Stimulated activated CD8-positive, alpha-beta memory T cell treated with anti-CD3 and anti-CD28 coated beads, Interleukin-15, amount 100 ng/mL, for 48 hours (primary cell): ENCODE data around the gene COPA.

Experiments used
- DNase-seq, 2 donors: peaks; one replicate each; pipeline ENCODE4 v3.0.0-alpha.2; 2020; ENCODE audit warnings: low read depth in 2 of 2

Gene COPA

DNA sequence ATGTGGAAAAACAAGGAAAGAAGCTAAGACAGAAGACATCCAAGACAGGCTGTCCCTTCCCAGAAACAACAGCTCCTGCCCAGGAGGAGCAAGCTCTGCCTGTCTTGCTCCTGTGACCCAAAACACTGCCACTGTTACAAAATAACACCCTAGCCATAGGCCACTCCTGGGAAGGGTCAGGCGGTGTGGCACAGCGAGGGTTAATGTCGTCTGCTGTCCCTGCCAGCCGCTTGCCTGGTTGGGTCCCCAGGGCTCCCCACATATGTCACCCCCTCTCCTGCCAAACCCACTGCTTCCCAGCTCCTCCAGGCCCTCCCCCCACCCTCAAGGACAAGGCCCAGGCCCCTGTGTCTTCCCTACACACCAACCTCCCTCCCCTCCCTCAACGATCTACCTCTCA lies 20.0 kb upstream of the COPA start:
- DNase-seq, result no peak

DNA sequence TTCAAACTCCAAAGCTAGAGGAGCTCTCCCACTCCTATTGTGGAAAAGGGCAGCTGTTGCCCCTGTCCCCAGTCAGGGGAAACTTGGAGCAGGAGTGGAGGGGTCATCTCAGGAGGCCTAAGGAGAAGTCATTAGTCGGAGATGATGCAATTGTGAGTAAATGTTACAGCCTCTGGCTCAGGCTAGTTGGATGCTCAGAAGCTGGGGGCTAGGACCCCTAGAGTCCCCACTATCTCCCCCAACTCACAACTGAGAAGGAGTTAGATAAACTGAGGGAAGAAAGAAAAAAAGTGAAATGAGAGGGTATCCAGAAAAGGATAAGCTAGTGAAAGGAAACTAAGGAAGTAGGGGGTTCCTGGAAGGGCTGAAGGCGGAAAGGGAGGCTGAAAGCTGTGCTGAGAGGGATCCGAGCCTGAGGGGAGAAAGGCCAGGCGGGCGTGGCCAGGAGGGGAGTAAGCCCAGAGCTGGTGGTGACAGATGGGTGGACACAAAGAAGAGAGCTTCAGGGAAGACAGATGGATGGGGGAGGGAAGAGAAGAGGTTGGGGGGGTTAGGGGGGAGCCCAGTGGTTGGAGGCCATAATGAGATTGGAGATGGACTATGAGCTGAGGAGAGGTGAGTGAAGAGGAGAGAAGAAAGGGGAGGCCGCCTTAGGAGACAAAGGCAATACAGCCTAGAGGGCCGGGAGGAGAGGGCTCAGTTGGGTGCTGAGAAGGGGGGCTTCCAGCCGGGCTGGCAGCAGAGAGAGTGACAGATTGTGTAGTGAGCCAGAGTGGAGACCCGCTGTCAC lies 19.3 kb upstream of the COPA start:
- DNase-seq, result no peak

DNA sequence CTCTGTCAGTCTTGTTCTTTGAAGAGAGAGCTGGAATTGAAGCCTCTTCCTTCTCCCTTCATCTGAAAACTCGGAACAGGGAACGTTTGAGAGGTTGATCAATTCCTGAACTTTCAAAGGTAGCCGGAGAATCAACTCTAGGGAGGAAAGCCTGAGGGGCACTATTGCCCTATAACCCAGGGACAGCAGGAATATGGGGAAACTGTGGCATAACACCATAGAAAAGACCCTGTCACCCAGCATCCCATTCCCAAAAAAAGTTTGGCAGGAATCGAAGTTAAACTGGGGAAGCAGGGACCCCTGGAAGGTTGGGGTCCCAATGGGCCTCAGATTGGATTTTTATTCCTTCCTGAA lies 18.7 kb upstream of the COPA start:
- no peak for DNase-seq

DNA sequence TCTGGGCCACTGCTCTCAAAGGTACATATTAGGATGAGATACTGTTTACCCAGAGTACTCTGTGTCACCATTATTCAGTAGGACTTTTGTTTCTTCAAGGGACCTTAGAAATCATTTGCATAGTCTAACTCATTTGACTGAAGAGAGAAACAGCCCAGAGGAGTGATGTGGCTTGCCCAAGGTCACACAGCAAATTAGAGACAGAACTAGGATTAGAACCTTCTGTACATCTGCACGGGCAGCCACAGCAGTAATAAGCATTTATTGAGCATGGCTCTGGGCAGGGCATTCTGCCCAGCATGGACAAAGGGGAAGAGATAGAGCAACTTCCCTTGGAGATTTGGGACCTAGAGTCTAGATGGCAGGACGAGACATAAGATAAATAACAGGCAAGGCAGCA lies 18.1 kb upstream of the COPA start:
- DNase-seq, result no peak

DNA sequence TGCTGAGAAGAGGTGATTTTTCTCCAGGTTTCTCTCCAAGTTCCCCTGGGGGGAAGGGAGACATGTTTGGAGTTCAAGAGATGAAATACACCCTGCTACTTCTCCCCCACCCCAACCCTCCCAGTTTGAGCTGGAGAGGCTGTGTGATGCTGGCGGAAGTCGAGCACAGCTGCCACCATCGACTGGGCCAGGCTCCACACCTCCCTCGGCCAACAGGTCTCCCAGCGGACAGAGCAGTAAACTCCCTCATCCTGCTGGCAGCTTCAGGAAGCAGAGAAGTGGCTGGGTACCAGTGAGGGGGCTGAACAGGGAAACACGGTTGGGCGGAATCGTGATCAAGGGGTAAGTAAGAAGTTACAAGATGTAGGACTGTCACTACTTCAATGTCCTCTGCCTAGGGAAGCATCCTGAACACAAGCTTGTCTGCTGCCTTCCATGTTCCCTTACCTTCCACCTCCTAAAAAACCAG lies 17.2 kb upstream of the COPA start:
- DNase-seq, result no peak

DNA sequence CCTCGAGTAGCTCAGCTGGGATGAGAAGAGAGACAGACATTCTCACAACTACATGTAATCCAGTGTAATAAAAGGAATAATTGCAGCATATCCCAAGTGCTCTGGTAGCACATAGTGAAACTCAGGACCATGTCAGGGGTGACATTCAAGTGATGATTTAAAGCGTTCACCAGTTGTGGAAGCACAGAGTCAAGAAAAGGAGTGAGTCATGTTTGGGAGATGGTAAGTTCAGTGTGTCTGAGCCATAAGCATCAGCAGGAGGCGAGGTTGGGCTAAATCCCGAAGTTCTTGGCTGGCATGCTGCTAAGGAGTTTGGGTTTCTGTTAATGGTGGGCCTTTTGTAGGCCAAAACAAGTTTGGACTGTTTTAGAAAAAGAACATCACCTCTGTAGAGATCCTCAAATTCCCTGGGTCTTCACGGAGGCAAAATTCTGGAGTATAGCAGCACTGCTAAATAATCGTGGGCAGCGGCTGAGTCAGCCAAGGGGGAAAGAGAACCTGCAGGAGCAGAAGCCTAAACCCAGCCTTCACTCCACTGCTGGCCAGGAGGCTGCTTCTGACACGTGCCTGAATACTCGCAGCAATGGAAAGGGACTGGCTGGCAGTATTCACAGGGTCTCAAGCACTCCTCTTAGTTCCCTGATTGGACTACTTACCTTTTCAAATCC lies 16.6 kb upstream of the COPA start:
- DNase-seq, result no peak

DNA sequence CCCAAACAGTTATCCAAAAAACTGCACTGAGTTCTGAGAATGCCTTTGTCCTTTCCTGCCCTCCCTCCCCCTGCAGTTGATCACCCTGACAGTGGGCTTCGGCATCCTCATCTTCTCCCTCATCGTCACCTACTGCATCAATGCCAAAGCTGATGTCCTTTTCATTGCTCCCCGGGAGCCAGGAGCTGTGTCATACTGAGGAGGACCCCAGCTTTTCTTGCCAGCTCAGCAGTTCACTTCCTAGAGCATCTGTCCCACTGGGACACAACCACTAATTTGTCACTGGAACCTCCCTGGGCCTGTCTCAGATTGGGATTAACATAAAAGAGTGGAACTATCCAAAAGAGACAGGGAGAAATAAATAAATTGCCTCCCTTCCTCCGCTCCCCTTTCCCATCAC lies 15.0 kb upstream of the COPA start:
- no peak for DNase-seq

DNA sequence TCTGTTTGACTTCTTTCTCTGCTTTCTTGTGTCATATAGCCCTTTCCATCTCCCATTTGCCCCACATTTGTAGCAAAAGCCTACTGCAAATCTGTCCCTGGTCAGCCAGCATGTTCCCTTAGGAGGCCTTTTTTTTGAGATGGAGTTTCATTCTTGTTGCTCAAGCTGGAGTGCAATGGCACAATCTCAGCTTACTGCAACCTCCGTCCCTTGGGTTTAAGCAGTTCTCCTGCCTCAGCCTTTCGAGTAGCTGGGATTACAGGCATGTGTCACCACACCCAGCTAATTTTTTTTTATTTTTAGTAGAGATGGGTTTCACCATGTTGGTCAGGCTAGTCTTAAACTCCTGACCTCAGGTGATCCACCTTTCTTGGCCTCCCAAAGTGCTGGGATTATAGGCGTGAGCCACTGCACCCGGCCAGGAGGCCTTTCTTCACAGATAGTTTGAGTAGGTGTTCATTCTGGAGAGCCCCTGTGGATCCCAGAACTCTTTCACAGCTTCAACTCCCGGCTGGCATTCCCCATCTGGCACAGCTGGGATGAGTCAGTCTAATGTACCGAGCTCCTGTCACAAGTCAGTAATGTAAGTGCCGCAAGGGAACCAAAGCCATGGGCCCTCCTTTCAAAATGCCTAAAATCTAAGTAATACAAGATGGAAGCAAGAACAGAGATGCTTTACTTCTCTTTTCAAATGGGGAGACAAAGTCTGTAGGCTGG lies 14.4 kb upstream of the COPA start:
- DNase-seq, result no peak

DNA sequence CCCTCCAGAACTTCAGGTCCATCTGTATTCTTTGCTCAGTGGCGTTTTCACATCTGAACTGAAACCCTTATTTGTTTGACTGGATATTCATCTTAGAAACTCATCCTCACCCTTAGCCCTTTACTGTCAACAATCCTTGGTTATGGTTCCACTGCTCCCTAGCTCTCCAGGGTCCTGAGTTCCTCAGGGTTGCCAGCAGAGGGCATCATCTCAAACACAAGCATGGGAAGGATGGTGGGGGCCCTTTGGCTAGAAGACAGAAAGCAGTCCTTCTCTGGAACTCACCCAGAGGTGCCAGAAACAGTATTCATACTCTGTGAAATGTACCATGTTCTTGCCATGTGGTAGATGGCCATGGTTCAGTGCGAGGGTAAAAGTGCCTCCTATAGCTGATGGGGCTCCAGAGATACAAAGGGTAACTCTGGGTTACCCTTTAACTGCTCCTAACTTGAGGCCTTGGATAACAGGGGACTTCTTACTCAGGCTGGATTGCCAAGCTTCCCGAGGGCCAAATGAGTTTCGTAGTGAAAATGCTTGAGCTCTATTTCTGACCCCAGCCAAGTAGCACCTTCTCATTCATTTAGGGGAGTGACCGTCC lies 11.4 kb upstream of the COPA start:
- DNase-seq, result no peak

DNA sequence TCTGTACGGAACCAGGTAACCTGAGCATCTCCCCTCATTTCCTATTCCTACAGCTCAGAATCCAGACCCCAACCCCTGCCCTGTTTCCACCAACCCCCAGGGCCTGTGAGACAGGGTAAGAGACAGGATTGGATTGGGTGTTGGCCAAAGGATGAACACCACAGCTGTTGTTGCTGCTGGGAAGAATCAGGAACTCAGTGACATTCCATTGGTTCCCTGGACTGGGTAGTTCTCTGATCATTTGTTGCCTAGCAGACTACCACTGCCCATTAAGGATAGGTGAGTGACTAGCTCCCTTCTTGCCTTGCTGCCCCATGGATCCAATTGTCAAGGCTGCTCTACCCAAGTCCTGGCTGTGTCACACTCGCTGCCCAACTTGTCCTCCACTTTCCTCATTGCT lies 10.2 kb upstream of the COPA start:
- no peak for DNase-seq

DNA sequence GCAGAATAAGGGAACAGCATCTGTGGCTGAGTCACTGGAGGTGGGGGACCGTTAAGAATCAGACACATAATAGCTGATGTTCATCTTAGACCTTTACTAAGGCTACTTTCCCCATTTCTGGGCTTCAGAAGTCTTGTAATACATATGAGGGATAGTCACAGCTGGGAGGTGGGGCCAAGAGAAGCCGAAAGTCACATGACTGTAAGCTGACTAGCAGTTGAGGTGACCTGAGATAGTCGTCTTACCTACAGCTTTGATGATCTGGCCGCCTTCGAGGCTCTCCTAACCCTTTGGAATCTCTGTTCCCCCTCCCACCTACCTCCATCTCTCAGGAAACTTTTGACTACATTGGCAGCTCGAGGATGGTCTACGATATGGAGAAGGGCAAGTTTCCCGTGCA lies 9.5 kb upstream of the COPA start:
- DNase-seq, result no peak

DNA sequence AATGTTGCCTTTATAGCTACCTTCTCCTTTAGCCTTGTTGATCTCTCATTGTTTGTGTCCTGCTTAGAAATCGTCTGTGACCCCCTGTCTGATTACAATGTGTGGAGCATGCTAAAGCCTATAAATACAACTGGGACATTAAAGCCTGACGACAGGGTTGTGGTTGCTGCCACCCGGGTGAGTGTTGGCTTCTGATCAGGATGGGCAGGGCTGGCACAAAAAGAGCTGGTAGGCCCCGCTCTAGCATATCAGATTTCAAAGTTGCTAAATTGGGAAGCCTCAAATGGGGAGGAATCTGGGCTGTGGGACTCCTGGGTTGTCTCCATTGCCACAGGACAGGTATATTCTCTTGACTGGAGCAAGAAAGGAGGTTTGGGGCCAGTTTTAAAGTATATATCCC lies 8.6 kb upstream of the COPA start:
- DNase-seq, result no peak

DNA sequence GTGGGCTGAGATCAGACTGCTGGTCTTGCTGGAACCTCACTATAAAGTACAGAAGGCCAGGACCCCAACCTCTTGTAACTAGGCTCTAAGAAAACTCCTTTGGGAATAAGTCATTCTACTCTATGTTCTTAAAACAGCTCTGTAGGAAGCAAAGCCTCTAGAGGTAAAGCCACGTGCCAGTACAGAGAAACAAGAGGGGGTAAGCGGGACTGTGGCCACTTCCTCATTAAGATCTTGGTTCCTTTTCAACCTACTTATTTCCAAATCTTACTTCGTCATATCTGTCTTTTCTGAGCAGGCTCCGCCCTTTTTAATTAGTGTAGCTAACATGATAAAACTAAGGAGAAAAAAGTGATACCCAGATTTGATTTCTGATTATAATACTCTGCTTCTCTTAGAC lies 3.9 kb upstream of the COPA start:
- DNase-seq, result no peak

DNA sequence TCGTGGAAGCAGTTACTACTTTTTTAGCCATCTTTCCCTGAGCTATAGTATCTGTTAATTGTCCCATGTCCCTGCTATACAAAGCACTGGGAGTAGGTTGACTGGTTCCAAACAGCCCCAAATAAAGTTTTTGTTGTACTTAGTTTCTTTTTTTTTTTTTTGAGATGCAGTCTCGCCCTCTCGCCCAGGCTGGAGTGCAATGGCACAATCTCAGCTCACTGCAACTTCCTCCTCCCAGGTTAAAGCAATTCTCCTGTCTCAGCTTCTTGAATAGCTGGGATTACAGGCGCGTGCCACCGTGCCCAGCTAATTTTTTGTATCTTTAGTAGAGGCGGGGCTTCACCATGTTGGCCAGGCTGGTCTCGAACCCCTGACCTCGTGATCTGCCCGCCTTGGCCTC lies 3.4 kb upstream of the COPA start:
- no peak for DNase-seq

DNA sequence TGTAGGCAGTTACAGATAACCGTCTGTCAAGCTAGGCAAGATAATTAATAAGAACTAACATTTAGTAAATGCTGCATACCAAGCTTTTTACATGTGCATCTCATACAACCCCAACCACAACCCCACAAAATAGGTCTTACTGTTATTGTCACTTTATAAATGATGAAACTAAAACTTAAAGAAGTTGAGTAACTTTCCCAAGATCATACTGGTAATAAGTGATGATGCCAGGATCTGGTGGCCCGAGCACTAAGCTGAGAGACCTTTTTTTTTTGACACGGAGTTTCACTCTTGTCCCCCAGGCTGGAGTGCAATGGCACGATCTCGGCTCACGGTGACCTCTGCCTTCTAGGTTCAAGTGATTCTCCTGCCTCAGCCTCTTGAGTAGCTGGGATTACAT lies 1.9 kb upstream of the COPA start:
- DNase-seq, result no peak

DNA sequence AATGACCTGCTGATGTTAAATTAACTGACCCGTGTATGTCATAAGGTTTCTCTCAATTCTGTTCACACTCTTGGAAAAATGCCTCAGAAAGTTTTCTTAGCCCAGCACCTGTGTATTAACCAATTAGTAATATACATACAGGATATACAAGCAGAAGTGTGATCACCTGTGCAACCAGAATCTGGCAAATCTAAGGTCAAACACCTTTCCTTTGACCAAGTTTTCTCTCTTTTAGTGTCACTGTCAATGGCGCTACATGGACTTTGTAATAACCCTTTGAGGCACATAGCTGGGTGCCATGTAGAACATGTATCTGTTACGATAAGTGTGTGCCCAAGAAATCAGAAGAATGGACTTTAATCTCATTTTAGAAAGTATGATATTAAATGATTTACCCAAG lies 1.2 kb upstream of the COPA start:
- DNase-seq, result no peak

DNA sequence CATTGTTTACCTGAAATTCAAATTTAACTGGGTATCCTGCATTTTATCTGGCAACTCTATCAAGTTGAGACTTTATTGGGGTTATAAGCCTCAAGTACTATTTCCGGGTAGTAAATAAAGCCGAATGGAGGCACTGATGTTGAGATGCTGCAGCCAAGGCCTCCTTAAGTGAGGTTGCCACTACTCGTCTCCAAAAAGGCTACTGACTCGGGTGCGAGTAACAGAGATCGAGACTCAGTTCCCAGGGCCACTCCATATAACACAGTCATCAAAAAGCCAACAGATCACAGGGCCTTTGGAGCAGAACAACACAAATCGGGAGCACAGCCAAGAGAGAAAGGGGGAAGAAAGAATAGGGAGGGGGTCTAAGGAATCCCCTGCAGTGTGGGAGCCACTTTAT lies 524 bp downstream of the COPA start:
- DNase-seq, result no peak

DNA sequence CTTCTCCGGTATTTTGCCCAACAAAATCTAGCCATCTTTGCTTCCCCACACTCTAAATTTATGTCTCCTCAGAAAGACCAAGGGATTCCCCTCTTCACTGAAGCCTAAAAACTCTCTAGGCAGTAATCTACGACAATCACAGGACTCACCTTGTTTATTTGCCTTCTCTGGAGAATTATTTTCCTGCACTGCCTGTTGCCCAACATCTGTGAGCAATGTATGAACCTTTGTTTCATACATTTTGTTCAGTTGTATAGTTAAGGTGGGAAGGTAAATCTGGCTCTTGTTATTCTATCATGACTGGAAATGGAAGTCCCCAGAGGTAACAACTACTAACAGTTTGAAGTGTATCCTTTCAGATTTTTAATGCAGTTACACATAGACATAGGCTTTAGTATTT lies 2.2 kb downstream of the COPA start:
- no peak for DNase-seq

DNA sequence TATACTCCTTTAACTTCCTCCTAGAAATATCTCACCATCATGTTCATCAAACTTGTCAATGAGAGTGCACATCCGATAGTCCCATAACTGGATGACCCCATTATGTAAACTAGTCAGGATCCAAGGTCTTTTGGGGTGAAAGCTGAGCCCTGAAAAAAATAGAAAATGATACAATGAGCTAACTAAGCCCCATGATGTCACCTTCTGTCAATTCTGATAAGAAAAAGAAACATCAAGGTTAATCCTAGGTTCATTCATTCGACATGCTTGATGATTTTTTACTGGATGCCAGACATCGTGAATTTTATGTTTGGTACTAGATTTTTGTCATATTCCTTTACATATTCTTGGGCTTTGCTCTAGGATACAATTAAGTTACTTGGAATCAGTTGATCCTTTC lies 2.9 kb downstream of the COPA start:
- no peak for DNase-seq

DNA sequence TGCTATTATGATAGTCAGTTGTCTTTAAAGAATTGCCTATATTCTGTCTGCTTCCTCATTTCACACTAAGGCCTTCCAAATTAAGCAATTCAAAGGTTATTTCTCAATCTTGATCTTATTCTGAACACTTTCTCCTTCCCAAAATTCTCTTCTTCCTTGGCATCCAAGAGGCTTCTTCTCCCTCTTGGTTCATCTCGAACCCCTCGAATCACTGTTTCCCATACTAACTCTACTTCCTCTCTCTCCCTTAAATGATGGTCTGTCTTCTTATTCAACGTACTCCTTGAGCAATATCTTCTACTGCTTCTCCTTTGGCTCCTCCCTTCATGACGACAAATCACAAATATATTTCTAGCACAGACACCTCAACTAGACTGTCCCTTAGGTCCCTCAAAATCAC lies 4.5 kb downstream of the COPA start:
- no peak for DNase-seq

DNA sequence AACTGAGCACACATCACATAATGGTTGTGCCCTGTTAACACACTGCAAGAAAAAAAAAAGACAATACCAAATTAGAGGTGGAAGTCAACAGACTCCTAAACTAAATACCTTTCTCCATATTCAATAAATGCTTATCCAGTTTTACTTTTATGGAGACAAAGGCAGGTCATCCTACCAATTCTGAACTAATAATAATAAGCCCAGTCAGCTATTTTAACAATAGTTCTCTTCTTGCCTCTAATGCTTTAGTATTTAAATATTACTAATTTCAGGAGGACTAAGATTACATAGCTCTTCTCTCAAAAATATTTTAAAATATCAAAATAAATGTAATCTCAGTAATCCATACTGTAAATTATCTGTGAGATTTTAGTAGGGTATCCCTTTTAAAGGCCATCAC lies 10.5 kb downstream of the COPA start:
- DNase-seq, result no peak

DNA sequence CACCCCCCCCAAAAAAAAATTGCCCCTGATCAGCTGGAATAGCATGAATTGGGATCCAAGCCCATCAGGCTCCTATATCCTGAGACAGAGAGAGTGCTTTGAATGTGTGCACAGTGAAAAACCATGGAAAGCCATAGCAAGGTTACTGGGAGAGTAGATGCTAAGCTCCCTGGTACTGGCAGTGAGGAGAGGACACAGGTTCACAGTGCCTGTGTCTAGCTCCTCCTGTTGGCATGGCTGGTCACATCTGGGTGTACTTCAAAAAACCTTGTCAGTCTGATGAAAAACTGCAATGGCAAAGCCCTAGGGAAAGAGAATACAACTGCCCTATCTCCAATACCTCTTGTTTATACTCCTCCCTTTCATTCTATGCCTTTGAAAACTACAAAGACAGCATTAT lies 12.9 kb downstream of the COPA start:
- DNase-seq, result no peak

DNA sequence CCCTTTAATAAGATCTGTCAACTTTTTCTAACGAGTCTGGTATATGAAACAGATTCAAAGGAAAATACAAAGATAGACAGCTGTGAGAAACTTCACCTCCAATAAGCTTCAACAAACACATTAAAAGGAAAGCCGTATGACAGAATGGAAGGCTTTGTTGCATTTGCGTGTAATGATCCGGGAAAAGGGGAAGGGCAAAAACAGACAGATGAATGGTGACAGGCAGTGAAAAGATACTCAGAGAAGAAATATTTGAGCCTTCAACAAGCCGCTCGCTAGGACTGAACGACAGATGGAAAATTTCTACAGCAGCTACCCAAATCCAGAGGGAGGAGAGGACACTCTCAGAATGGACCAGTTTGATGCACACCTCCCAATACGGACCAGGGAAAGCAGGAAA lies 14.9 kb downstream of the COPA start:
- DNase-seq, result no peak
